Gastroesophageal sphincter (tissue), 4 donors: ENCODE measurements around the gene NABP1. TPM values are rescaled to one million over a fixed set of nuclear protein-coding genes. Genes with fewer than 3 reads are reported as not detected.

ENCODE experiments used
- ATAC-seq: fragments of 150-250 bp; one replicate; pipeline ENCODE4 v1.9.1; 2016; ENCODE audit warnings: mild to moderate bottlenecking, moderate library complexity
- H3K27ac ChIP-seq, 4 donors: fragments of 200-600 bp; sonication (generic) in 3 of 4; 1 replicate in 3 of 4; 2 replicates in 1 of 4; pipeline ENCODE4 v1.5.1; 2016 to 2019
- H3K27me3 ChIP-seq: fragments of 200-600 bp; sonication (generic); one replicate; pipeline ENCODE4 v1.5.1; 2019
- H3K36me3 ChIP-seq, 2 donors: fragments of 200-600 bp; sonication (generic); one replicate each; pipeline ENCODE4 v1.5.1; 2019; ENCODE audit warnings: control low read depth in 1 of 2
- H3K4me1 ChIP-seq, 3 donors: fragments of 200-600 bp; sonication (generic); 1 replicate in 2 of 3; 2 replicates in 1 of 3; pipeline ENCODE4 v1.5.1; 2016 to 2019; ENCODE audit warnings: control low read depth in 2 of 3
- H3K4me3 ChIP-seq, 2 donors: fragments of 200-600 bp; sonication (generic); one replicate each; pipeline ENCODE4 v1.5.1; 2019; ENCODE audit warnings: mild to moderate bottlenecking in 1 of 2, moderate library complexity in 1 of 2
- H3K9me3 ChIP-seq, 3 donors: fragments of 200-600 bp; sonication (generic); one replicate each; pipeline ENCODE4 v1.5.1; 2017 to 2019; ENCODE audit warnings: control low read depth in 2 of 3
- CTCF ChIP-seq, 4 experiments: fragments of 200-600 bp in 2 of 4; fragments of 450-650 bp in 2 of 4; sonication (generic) in 1 of 4; IDR thresholded peaks; one replicate each; pipeline ENCODE4 v1.5.1; 2017 to 2019; ENCODE audit warnings: antibody characterized with exemption in 4 of 4, mild to moderate bottlenecking in 2 of 4, moderate library complexity in 2 of 4
- EP300 ChIP-seq: sonication (generic); formaldehyde crosslinking; IDR thresholded peaks from one replicate; pipeline ENCODE4 v1.6.1; 2017; ENCODE audit warnings: antibody characterized with exemption, mild to moderate bottlenecking
- POLR2A ChIP-seq, 2 donors: fragments of 450-650 bp; IDR thresholded peaks; one replicate each; pipeline ENCODE4 v1.6.1; 2017; ENCODE audit warnings: antibody characterized with exemption in 2 of 2, mild to moderate bottlenecking in 2 of 2, moderate library complexity in 1 of 2
- POLR2AphosphoS5 ChIP-seq: sonication (generic); formaldehyde crosslinking; IDR thresholded peaks from one replicate; pipeline ENCODE4 v1.6.1; 2017; ENCODE audit warnings: antibody characterized with exemption
- WGBS, 2 donors: methylation state at CpG; one replicate each; pipeline ENCODE4 v1.1.5; 2018; ENCODE audit warnings: low coverage in 1 of 2; 5-methylcytosine and 5-hydroxymethylcytosine counted together
- total RNA-seq, 4 donors: library from RNA; depleted of rRNA; stranded (reverse); fragments of >200 nt; gene quantifications; one replicate each; pipeline ENCODE4 v1.1.0, GENCODE V29; 2016

The NABP1 gene
- total RNA-seq, 4 donors from 2014 or later = 2.8 to 30.7 (median 7.9) TPM

- no peak for ATAC-seq
- WGBS, 2 donors = 99 to 100% methylated on average over 2 to 3 of the region's 3 CpGs
- TF ChIP-seq EP300 (no peak), CTCF (IDR thresholded peaks at IDR 0.05) (no peak), POLR2A (IDR thresholded peaks at IDR 0.05) (no peak), POLR2AphosphoS5 (no peak)
- H3K9me3 ChIP-seq = no peaks in the 10 kb centered on the region
- H3K27me3 ChIP-seq = no peaks in the 10 kb centered on the region
- no peak overlapping the region for H3K27ac ChIP-seq
- no peaks in the 10 kb centered on the region for H3K36me3 ChIP-seq
- no peaks in the 10 kb centered on the region for H3K4me1 ChIP-seq
- H3K4me3 ChIP-seq = no peak overlapping the region
Measured at GRCh38 chr2:191632426-191632825, 45.5 kb upstream of the NABP1 start.

- no peaks in the 10 kb centered on the region for H3K27me3 ChIP-seq
- H3K4me1 ChIP-seq = no peaks in the 10 kb centered on the region
- TF ChIP-seq POLR2A (IDR thresholded peaks at IDR 0.05) = no peak
- no peak for TF ChIP-seq CTCF (IDR thresholded peaks at IDR 0.05)
- TF ChIP-seq EP300 = no peak
- TF ChIP-seq POLR2AphosphoS5 = no peak
- 100% methylated on average over 1 of the region's 1 CpG for WGBS, 2 donors
- ATAC-seq = no peak
- H3K27ac ChIP-seq = no peak overlapping the region
- H3K4me3 ChIP-seq = no peak overlapping the region
- no peaks in the 10 kb centered on the region for H3K36me3 ChIP-seq
- H3K9me3 ChIP-seq = no peaks in the 10 kb centered on the region
Measured at GRCh38 chr2:191634791-191635190, 43.1 kb upstream of the NABP1 start.

- 74 to 80% methylated on average over 5 of the region's 5 CpGs for WGBS, 2 donors
- Histone ChIP-seq H3K4me1 (no peaks in the 10 kb centered on the region), H3K27me3 (no peaks in the 10 kb centered on the region), H3K4me3 (no peak overlapping the region), H3K36me3 (no peaks in the 10 kb centered on the region), H3K9me3 (no peaks in the 10 kb centered on the region), H3K27ac (no peak overlapping the region)
- no peak for ATAC-seq
- TF ChIP-seq POLR2A (IDR thresholded peaks at IDR 0.05) = no peak
- TF ChIP-seq POLR2AphosphoS5 = no peak
- no peak for TF ChIP-seq EP300
- no peak for TF ChIP-seq CTCF (IDR thresholded peaks at IDR 0.05)
Measured at GRCh38 chr2:191635333-191636234, 42.4 kb upstream of the NABP1 start.

- no peaks in the 10 kb centered on the region for H3K27me3 ChIP-seq
- no peaks in the 10 kb centered on the region for H3K4me1 ChIP-seq
- no peak overlapping the region for H3K4me3 ChIP-seq
- H3K36me3 ChIP-seq = no peaks in the 10 kb centered on the region
- no peak for ATAC-seq
- no peak overlapping the region for H3K27ac ChIP-seq
- TF ChIP-seq POLR2A (IDR thresholded peaks at IDR 0.05) (no peak), POLR2AphosphoS5 (no peak)
- no peaks in the 10 kb centered on the region for H3K9me3 ChIP-seq
Measured at GRCh38 chr2:191636235-191636543, 41.7 kb upstream of the NABP1 start.

- TF ChIP-seq EP300 (no peak), CTCF (IDR thresholded peaks at IDR 0.05) (no peak)
- Histone ChIP-seq H3K4me1 (no peaks in the 10 kb centered on the region), H3K36me3 (no peaks in the 10 kb centered on the region), H3K27ac (no peak overlapping the region), H3K9me3 (no peaks in the 10 kb centered on the region), H3K4me3 (no peak overlapping the region), H3K27me3 (no peaks in the 10 kb centered on the region)
- 73 to 86% methylated on average over 1 of the region's 1 CpG for WGBS, 2 donors
- ATAC-seq = no peak
Measured at GRCh38 chr2:191636586-191636985, 41.4 kb upstream of the NABP1 start.
